T-helper 1 cell treated with Interleukin-12 subunit alpha and Interleukin-12 subunit beta and Interleukin-4 antibody, amounts not matched to agents 30 ng/mL and 1 ng/mL, for 36 hours (primary cell): ENCODE data around the gene DIPK1C. TPM values are rescaled to one million over a fixed set of nuclear protein-coding genes. Genes with fewer than 3 reads are reported as not detected.

ENCODE experiments used
- intact Hi-C: fragments of 100-400 bp; cut with micrococcal nuclease; formaldehyde crosslinking; loops from one replicate; pipeline ENCODE4 v1.15.1; 2024
- total RNA-seq: library from RNA; stranded (reverse); gene quantifications from 2 replicates; pipeline ENCODE4 v1.2.3, GENCODE V29; 2022

Gene DIPK1C
- total RNA-seq, 1 donor from 2014 or later: not detected

DNA sequence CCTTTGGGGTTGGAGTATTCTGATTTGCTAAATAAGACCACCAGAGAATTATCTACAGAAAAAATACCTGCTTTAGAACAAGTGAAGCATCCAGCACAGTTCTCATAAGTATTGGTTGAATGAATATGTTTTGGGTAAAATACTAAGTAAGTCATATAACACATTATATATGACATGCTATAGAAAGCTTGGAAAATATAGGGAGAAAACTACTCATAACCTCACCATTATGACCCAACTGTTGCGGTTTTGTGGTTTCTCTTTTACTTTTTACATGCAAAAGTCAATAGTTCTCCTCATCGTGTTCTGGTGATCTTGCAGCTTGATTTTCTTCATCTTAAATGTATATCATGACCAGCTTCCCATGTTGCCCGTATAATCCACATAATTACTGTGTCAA lies 66.2 kb downstream of the DIPK1C start:
- intact Hi-C loops: loop anchor here (1.0 kb wide), 1 partner anchor 13 kb away; no protein-coding TSS in a partner anchor

DNA sequence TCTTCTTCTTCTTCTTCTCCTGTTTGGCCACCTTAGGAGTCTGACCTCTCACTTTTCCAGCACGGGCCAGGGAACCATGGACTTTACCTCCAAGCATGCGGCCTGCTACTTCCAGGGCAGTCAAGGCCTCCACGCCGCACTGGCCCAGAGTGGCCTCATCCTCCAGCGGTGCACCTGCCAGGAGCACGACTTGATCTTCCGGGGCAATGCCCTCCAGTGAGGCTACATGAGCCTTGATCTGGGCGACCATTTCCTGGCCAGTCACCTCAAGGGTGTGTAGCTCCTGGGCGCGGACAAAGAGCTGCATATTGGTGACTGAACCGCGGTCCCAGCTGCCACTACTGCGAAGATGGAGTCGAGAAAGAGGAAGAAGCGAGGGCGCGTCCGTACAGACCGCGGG lies 67.1 kb downstream of the DIPK1C start:
- intact Hi-C loops: no loop called here

GRCh38 chr18:74389171-74389927 lies 67.8 kb downstream of the DIPK1C start:
- intact Hi-C loops: no loop called here

DNA sequence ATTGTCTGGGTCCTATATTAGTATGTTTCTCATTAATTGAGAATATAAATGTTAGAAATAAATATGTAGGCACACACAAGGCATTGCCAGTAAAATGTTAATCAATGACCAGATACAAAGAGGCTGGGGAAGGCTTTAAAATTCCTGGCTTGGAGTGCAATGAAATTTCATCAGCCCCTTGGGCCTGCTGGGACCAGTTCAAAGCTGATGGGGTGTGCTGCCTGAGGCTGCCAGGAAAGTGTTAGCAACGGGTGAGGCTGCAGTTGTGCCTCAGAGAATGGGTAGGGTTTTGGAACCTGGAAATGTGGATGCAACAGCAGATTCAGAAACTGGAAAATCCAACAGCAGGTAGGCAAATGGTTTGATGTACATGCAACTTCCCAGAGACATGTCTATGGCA lies 68.9 kb downstream of the DIPK1C start:
- intact Hi-C loops: no loop called here

DNA sequence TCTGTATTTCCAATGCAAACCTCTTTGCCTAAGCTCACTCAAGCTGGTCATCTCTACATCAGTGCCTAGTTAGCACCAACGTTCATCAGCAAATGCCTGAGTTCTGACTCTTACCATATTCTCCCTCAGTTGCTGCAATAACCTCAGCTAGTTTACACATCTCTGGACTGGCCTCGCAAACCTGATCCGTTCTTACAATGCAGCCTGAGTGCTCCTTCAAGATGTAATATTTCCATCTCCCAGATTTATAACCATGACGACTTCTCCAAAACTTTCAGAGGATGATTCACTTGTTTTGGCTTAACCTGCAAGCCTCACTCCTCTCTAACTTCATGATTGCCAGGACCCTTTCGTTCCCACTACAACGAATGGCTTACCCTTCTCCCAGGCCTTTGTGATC lies 69.7 kb downstream of the DIPK1C start:
- intact Hi-C loops: no loop called here

Other genes with a start within 250 kb of the DIPK1C start
- gene CYB5A, start 165.3 kb downstream of the DIPK1C start, total RNA-seq: 34.3 and 37.8 TPM in 2 replicates
- gene C18orf63, start 141.5 kb downstream of the DIPK1C start, total RNA-seq: not detected in 2 replicates
- gene CNDP2, start 39.1 kb upstream of the DIPK1C start, total RNA-seq: 151 and 162 TPM in 2 replicates
- 0.20 TPM in 1 of 2 replicates, not detected in the other for gene CNDP1, start 77.2 kb upstream of the DIPK1C start, total RNA-seq
- gene ZNF407, start 140.6 kb upstream of the DIPK1C start, total RNA-seq: 23.5 and 24.3 TPM in 2 replicates